ENCODE measurements around the gene GUSB.

GUSB gene

DNA sequence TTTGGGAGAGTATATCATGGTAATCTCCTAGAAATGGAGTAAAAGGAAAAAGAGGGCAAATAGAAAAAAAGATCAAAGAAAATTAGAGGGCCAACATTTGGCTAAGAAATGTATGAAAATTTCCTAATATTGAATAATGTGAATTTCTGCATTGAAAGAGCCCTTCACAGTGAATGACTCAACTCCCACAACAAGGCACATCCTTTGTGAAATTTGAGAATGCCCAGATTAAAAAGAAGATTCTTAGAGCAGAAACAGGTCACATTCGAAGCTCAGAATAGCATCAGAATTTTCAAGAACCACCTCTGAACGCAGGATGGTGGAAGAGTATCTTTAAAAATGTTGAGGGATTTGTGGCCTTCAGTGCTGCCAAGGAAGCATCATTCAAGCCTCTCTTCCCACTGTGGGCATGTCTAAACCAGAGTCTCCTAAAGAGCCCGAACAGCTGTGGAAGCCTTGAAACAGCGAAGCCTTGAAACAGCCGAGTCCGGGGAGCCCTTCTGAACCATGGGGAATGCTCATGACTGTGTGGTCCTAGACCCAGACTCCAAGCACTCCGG is 43.6 kb downstream of the GUSB start:
- no peak overlapping the region for H3K4me3 ChIP-seq (ENCODE audit: low read depth, low read length)
- DNase-seq (ENCODE audit: low read depth), result no peak

DNA sequence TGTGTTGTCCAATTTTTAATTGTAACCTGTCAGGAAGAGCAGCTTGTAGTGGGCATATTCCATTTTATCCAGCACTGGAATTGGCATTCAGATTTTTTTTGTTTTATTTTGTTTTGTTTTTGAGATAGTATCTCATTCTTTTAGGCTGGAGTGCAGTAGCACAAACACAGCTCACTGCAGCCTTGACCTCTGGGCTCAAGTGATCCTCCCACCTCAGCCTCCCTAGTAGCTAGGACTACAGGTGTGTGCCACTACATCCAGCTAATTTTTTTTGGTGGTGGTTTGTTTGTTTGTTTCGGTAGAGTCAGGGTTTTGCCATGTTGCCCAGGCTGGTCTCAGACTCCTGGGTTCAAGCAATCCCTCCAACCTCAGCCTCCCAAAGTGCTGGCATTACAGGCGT is 44.7 kb downstream of the GUSB start:
- DNase-seq (ENCODE audit: low read depth), result no peak
- TF ChIP-seq, protein P1, sequence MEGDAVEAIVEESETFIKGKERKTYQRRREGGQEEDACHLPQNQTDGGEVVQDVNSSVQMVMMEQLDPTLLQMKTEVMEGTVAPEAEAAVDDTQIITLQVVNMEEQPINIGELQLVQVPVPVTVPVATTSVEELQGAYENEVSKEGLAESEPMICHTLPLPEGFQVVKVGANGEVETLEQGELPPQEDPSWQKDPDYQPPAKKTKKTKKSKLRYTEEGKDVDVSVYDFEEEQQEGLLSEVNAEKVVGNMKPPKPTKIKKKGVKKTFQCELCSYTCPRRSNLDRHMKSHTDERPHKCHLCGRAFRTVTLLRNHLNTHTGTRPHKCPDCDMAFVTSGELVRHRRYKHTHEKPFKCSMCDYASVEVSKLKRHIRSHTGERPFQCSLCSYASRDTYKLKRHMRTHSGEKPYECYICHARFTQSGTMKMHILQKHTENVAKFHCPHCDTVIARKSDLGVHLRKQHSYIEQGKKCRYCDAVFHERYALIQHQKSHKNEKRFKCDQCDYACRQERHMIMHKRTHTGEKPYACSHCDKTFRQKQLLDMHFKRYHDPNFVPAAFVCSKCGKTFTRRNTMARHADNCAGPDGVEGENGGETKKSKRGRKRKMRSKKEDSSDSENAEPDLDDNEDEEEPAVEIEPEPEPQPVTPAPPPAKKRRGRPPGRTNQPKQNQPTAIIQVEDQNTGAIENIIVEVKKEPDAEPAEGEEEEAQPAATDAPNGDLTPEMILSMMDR (IDR thresholded peaks at IDR 0.05; ENCODE audit: insufficient read depth, low read depth, low read length, missing control alignments), result no peak
- no peak overlapping the region for H3K4me3 ChIP-seq (ENCODE audit: low read depth, low read length)

More for the DNA sequence above, 43.6 kb downstream of the GUSB start:
- TF ChIP-seq, protein P1 (IDR thresholded peaks at IDR 0.05; ENCODE audit: insufficient read depth, low read depth, low read length, missing control alignments), result no peak

DNA sequence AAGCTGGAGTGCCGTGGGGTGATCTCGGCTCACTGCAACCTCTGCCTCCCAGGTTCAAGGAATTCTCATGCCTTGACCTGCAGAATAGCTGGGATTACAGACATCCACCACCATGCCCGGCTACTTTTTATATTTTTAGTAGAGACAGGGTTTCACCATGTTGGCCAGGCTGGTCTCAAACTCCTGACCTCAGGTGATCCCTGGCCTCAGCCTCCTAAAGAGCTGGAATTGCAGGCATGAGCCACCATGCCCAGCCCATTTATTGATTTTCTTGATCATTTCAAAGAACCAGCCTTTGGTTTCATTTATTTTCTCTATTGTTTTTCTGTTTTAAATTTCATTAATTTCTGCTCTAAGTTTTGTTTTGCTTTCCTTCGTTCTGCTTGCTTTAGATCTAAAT is 50.3 kb downstream of the GUSB start:
- DNase-seq (ENCODE audit: low read depth), result no peak
- TF ChIP-seq, protein P1 (IDR thresholded peaks at IDR 0.05; ENCODE audit: insufficient read depth, low read depth, low read length, missing control alignments), result no peak
- no peak overlapping the region for H3K4me3 ChIP-seq (ENCODE audit: low read depth, low read length)

DNA sequence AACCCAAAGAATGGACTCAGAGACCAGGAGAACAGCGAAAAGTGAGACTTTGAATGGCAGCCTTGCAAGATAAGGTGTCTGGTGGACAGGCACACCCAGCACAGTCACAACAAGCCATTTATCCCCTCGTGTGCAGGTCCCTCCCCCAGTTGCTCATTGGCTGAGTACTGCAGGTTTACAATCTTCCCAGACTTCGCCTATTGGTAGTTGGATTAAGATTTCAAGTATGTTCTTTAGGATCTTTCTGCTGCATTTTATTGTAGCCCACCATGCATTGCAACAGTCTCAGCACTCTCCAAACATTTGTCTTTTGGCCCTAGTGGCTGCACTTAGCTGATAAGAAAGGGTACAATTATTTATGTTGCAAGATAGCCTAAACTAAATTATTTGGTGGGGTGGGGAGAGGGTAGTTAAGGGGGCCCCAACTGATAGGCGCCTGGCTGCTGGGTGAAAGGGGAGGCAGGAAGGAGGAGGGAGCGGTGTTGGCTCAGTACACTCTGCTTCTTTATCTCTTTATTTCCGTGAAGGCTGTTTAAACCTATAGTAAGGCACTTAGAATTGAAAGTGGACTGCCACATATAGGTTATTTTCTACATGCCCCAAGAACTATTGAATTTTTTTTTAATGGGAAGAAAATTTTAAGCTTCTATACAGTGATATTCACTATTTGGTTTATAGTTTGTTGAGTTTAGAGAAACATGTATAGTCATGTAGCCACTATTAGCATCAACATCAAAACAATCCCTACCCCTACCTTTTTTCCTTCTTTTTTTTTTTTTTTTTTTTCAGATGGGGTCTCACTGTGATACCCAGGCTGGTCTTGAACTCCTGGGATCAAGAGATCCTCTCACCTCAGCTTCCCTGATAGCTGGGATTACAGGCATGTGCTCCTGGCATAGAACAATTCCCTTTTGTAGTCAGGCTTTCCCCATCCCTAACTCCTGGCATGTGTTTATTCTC is 54.2 kb downstream of the GUSB start:
- no peak for DNase-seq (ENCODE audit: low read depth)
- H3K4me3 ChIP-seq (ENCODE audit: low read depth, low read length), result no peak overlapping the region
- TF ChIP-seq, protein P1 (IDR thresholded peaks at IDR 0.05; ENCODE audit: insufficient read depth, low read depth, low read length, missing control alignments), result no peak

DNA sequence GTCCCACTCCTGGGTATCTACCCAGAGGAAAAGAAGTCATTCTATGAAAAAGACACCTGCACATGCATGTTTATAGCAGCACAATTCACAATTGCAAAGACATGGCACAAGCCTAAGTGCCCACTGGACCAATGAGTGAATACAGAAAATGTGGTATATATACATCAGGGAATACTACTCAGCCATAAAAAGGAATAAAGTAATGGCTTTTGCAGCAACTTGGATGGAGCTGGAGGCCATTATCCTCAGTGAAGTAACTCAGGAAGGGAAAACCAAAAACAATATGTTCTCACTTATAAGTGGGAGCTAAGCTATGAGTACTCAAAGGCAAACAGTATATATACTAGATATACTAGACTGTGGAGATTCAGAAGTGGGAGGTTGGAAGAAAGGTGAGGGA is 55.4 kb downstream of the GUSB start:
- TF ChIP-seq, protein P1 (IDR thresholded peaks at IDR 0.05; ENCODE audit: insufficient read depth, low read depth, low read length, missing control alignments), result no peak
- H3K4me3 ChIP-seq (ENCODE audit: low read depth, low read length), result no peak overlapping the region

DNA sequence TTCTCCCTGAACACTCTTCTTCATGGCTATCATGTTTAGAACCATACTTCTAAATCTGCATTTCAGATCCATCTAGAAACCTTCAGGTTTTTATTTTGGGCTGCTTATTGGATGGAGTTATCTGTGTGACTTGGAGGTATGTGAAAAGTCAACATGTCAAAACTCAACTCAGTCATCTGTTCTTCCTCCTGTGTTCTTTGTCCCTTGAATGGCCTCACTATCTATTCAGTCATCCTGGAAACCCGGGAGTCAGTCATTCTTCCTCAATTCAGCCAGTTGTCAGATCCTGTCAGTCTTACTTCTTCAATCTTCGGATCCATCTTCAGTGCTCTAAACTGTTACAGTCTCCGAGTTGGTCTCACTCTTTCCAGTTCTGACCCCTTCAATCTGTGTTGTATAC is 57.0 kb downstream of the GUSB start:
- no peak for DNase-seq (ENCODE audit: low read depth)
- TF ChIP-seq, protein P1 (IDR thresholded peaks at IDR 0.05; ENCODE audit: insufficient read depth, low read depth, low read length, missing control alignments), result no peak
- H3K4me3 ChIP-seq (ENCODE audit: low read depth, low read length), result no peak overlapping the region

More for the DNA sequence above, 55.4 kb downstream of the GUSB start:
- no peak for DNase-seq (ENCODE audit: low read depth)

Measured in GM12865 (cell line).